Measurements from ENCODE around the gene LVRN.

DNA sequence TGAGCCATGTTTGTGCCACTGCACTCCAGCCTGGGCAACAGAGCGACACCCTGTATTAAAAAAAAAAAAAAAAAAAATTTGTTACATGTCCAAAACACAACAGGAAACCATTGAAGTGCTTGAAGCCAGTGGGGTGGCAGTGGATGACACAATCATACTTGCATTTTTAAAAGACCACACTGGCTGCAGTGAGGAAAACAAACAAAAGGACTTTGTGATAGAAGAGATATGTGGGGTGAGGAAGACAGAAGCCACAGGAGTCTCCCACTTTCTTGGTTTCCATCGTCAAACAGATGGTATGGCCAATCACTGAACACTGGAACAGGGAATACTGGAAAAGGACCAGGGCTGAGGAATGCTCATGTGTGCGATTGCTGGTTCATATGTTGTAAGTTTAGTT is 101.7 kb downstream of the LVRN start:
- TF ChIP-seq POLR2A (IDR thresholded peaks at IDR 0.05; ENCODE audit: borderline replicate concordance, extremely low read depth, insufficient read depth, insufficient read length) (no peak), JUND (IDR thresholded peaks at IDR 0.05) (no peak), CEBPB (IDR thresholded peaks at IDR 0.05; ENCODE audit: low read depth) (no peak), SIN3A (IDR thresholded peaks at IDR 0.05; ENCODE audit: low read depth) (no peak), POLR2AphosphoS5 (IDR thresholded peaks at IDR 0.05; ENCODE audit: low read depth, low read length) (no peak), EZH2 (IDR thresholded peaks at IDR 0.05) (no peak), EZH2phosphoT487 (IDR thresholded peaks at IDR 0.05; ENCODE audit: borderline replicate concordance) (no peak), ZNF274 (IDR thresholded peaks at IDR 0.05; ENCODE audit: low read depth, low read length) (no peak), YY1 (IDR thresholded peaks at IDR 0.05; ENCODE audit: extremely low read depth, insufficient replicate concordance, low read depth, low read length) (no peak)
- TF ChIP-seq, protein P1, sequence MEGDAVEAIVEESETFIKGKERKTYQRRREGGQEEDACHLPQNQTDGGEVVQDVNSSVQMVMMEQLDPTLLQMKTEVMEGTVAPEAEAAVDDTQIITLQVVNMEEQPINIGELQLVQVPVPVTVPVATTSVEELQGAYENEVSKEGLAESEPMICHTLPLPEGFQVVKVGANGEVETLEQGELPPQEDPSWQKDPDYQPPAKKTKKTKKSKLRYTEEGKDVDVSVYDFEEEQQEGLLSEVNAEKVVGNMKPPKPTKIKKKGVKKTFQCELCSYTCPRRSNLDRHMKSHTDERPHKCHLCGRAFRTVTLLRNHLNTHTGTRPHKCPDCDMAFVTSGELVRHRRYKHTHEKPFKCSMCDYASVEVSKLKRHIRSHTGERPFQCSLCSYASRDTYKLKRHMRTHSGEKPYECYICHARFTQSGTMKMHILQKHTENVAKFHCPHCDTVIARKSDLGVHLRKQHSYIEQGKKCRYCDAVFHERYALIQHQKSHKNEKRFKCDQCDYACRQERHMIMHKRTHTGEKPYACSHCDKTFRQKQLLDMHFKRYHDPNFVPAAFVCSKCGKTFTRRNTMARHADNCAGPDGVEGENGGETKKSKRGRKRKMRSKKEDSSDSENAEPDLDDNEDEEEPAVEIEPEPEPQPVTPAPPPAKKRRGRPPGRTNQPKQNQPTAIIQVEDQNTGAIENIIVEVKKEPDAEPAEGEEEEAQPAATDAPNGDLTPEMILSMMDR (IDR thresholded peaks at IDR 0.05 in 2 of 3, conservative IDR thresholded peaks at IDR 0.05 in 1 of 3; ENCODE audit: borderline replicate concordance in 1 of 3, insufficient read depth in 1 of 3, low read depth in 2 of 3, low read length in 2 of 3) = no peak
- TF ChIP-seq, protein P2, sequence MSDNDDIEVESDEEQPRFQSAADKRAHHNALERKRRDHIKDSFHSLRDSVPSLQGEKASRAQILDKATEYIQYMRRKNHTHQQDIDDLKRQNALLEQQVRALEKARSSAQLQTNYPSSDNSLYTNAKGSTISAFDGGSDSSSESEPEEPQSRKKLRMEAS (IDR thresholded peaks at IDR 0.05) = no peak
- TF ChIP-seq, protein P3, sequence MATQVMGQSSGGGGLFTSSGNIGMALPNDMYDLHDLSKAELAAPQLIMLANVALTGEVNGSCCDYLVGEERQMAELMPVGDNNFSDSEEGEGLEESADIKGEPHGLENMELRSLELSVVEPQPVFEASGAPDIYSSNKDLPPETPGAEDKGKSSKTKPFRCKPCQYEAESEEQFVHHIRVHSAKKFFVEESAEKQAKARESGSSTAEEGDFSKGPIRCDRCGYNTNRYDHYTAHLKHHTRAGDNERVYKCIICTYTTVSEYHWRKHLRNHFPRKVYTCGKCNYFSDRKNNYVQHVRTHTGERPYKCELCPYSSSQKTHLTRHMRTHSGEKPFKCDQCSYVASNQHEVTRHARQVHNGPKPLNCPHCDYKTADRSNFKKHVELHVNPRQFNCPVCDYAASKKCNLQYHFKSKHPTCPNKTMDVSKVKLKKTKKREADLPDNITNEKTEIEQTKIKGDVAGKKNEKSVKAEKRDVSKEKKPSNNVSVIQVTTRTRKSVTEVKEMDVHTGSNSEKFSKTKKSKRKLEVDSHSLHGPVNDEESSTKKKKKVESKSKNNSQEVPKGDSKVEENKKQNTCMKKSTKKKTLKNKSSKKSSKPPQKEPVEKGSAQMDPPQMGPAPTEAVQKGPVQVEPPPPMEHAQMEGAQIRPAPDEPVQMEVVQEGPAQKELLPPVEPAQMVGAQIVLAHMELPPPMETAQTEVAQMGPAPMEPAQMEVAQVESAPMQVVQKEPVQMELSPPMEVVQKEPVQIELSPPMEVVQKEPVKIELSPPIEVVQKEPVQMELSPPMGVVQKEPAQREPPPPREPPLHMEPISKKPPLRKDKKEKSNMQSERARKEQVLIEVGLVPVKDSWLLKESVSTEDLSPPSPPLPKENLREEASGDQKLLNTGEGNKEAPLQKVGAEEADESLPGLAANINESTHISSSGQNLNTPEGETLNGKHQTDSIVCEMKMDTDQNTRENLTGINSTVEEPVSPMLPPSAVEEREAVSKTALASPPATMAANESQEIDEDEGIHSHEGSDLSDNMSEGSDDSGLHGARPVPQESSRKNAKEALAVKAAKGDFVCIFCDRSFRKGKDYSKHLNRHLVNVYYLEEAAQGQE (IDR thresholded peaks at IDR 0.05; ENCODE audit: low read depth) = no peak

Data from HCT116 (cell line).